SH-SY5Y (cell line): ENCODE results near the gene TRANK1.

Source experiments
- GATA2 ChIP-seq: IDR thresholded peaks from 2 replicates; pipeline ENCODE4 v1.6.1; 2011; ENCODE audit warnings: mild to moderate bottlenecking, low read depth, low read length
- GATA3 ChIP-seq: IDR thresholded peaks from 2 replicates; pipeline ENCODE4 v1.6.1; 2011; ENCODE audit warnings: low read depth, mild to moderate bottlenecking, low read length, moderate library complexity

GRCh38 chr3:36905545-36905944 is 39.3 kb downstream of the TRANK1 start:
- TF ChIP-seq GATA3 (no peak), GATA2 (no peak)
